Measurements from ENCODE around the gene RNF40. TPM values are rescaled to one million over a fixed set of nuclear protein-coding genes. Genes with fewer than 3 reads are reported as not detected.
"Not testable (repeated sequence)": the region's sequence is repeated elsewhere in the genome, so short reads cannot be mapped to it uniquely, and the experiment has no call there.

Gene RNF40
- total RNA-seq, 1 experiment from 2014 or later: 130 TPM

GRCh38 chr16:30813821-30814189, 51.7 kb downstream of the RNF40 start:
- H3K27me3 Mint-ChIP-seq (ENCODE audit: unreplicated experiment): no peaks in the 10 kb centered on the region
- H3K4me1 Mint-ChIP-seq (ENCODE audit: low read depth, unreplicated experiment): peaks cover 7% of the 10 kb centered on the region
- H3K9me3 Mint-ChIP-seq (ENCODE audit: low read depth, unreplicated experiment): no peaks in the 10 kb centered on the region
- CTCF ChIA-PET: interaction anchor here (0.5 to 2.1 kb wide), 9 partner anchors 9 to 78 kb away, joined by 3 to 12 read pairs (median 3); no protein-coding TSS in a partner anchor
- H3K27ac Mint-ChIP-seq (ENCODE audit: unreplicated experiment): peak overlapping the region; percentile 75
- DNase-seq: no peak
- H3K36me3 Mint-ChIP-seq (ENCODE audit: insufficient read depth, unreplicated experiment): peaks cover 15% of the 10 kb centered on the region
- intact Hi-C loops (cut with micrococcal nuclease; ENCODE audit: unreplicated experiment): no loop called here
- H3K4me3 Mint-ChIP-seq (ENCODE audit: low read depth, unreplicated experiment): peak overlapping the region; percentile 66
- TF ChIP-seq, protein P1, sequence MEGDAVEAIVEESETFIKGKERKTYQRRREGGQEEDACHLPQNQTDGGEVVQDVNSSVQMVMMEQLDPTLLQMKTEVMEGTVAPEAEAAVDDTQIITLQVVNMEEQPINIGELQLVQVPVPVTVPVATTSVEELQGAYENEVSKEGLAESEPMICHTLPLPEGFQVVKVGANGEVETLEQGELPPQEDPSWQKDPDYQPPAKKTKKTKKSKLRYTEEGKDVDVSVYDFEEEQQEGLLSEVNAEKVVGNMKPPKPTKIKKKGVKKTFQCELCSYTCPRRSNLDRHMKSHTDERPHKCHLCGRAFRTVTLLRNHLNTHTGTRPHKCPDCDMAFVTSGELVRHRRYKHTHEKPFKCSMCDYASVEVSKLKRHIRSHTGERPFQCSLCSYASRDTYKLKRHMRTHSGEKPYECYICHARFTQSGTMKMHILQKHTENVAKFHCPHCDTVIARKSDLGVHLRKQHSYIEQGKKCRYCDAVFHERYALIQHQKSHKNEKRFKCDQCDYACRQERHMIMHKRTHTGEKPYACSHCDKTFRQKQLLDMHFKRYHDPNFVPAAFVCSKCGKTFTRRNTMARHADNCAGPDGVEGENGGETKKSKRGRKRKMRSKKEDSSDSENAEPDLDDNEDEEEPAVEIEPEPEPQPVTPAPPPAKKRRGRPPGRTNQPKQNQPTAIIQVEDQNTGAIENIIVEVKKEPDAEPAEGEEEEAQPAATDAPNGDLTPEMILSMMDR (IDR thresholded peaks at IDR 0.05; ENCODE audit: unreplicated experiment): no peak
- TSS peak; percentile 87 for BruUV-seq (replicated peaks)

GRCh38 chr16:30816769-30817168, 54.6 kb downstream of the RNF40 start:
- TF ChIP-seq, protein P1 (IDR thresholded peaks at IDR 0.05; ENCODE audit: unreplicated experiment): no peak
- intact Hi-C loops (cut with micrococcal nuclease; ENCODE audit: unreplicated experiment): no loop called here
- H3K4me1 Mint-ChIP-seq (ENCODE audit: low read depth, unreplicated experiment): peaks cover 7% of the 10 kb centered on the region
- H3K27me3 Mint-ChIP-seq (ENCODE audit: unreplicated experiment): no peaks in the 10 kb centered on the region
- no peak overlapping the region for H3K27ac Mint-ChIP-seq (ENCODE audit: unreplicated experiment)
- no peak overlapping the region for H3K4me3 Mint-ChIP-seq (ENCODE audit: low read depth, unreplicated experiment)
- peaks cover 20% of the 10 kb centered on the region for H3K36me3 Mint-ChIP-seq (ENCODE audit: insufficient read depth, unreplicated experiment)
- CTCF ChIA-PET: interaction anchor here (0.7 kb wide), 2 partner anchors 32 to 97 kb away, joined by 3 read pairs; no protein-coding TSS in a partner anchor
- H3K9me3 Mint-ChIP-seq (ENCODE audit: low read depth, unreplicated experiment): no peaks in the 10 kb centered on the region
- no peak for DNase-seq
- BruUV-seq (replicated peaks): no TSS peak

GRCh38 chr16:30820952-30821421, 58.9 kb downstream of the RNF40 start:
- Mint-ChIP-seq H3K9me3 (ENCODE audit: low read depth, unreplicated experiment) (no peaks in the 10 kb centered on the region), H3K4me3 (ENCODE audit: low read depth, unreplicated experiment) (peak overlapping the region; percentile 61), H3K36me3 (ENCODE audit: insufficient read depth, unreplicated experiment) (peaks cover 5% of the 10 kb centered on the region), H3K27me3 (ENCODE audit: unreplicated experiment) (no peaks in the 10 kb centered on the region), H3K27ac (ENCODE audit: unreplicated experiment) (no peak overlapping the region), H3K4me1 (ENCODE audit: low read depth, unreplicated experiment) (peaks cover 9% of the 10 kb centered on the region)
- CTCF ChIA-PET: interaction anchor here (0.6 to 1.1 kb wide), 2 partner anchors 18 to 171 kb away, joined by 3 to 4 read pairs; no protein-coding TSS in a partner anchor
- intact Hi-C loops (cut with micrococcal nuclease; ENCODE audit: unreplicated experiment): no loop called here
- DNase-seq: no peak
- TF ChIP-seq, protein P1 (IDR thresholded peaks at IDR 0.05; ENCODE audit: unreplicated experiment): no peak
- no TSS peak for BruUV-seq (replicated peaks)

GRCh38 chr16:30821441-30821840, 59.3 kb downstream of the RNF40 start:
- H3K9me3 Mint-ChIP-seq (ENCODE audit: low read depth, unreplicated experiment); H3K36me3 Mint-ChIP-seq (ENCODE audit: insufficient read depth, unreplicated experiment); H3K27me3 Mint-ChIP-seq (ENCODE audit: unreplicated experiment); BruUV-seq (replicated peaks); DNase-seq; H3K4me1 Mint-ChIP-seq (ENCODE audit: low read depth, unreplicated experiment); intact Hi-C loops (cut with micrococcal nuclease; ENCODE audit: unreplicated experiment); H3K27ac Mint-ChIP-seq (ENCODE audit: unreplicated experiment): not testable (repeated sequence)
- H3K4me3 Mint-ChIP-seq (ENCODE audit: low read depth, unreplicated experiment): peak overlapping the region; percentile 61
- CTCF ChIA-PET: interaction anchor here (0.6 to 1.1 kb wide), 2 partner anchors 18 to 171 kb away, joined by 3 to 4 read pairs; no protein-coding TSS in a partner anchor

GRCh38 chr16:30821891-30822290, 59.8 kb downstream of the RNF40 start:
- CTCF ChIA-PET: interaction anchor here (1.1 kb wide), 1 partner anchor 17 kb away, joined by 3 read pairs; no protein-coding TSS in a partner anchor
- no TSS peak for BruUV-seq (replicated peaks)

More at GRCh38 chr16:30821891-30822290, 59.8 kb downstream of the RNF40 start:
- Mint-ChIP-seq H3K4me3 (ENCODE audit: low read depth, unreplicated experiment) (no peak overlapping the region), H3K27ac (ENCODE audit: unreplicated experiment) (no peak overlapping the region), H3K27me3 (ENCODE audit: unreplicated experiment) (peaks cover 8% of the 10 kb centered on the region), H3K4me1 (ENCODE audit: low read depth, unreplicated experiment) (peaks cover 9% of the 10 kb centered on the region), H3K9me3 (ENCODE audit: low read depth, unreplicated experiment) (no peaks in the 10 kb centered on the region), H3K36me3 (ENCODE audit: insufficient read depth, unreplicated experiment) (peaks cover 5% of the 10 kb centered on the region)
- TF ChIP-seq, protein P1 (IDR thresholded peaks at IDR 0.05; ENCODE audit: unreplicated experiment): no peak
- intact Hi-C loops (cut with micrococcal nuclease; ENCODE audit: unreplicated experiment): no loop called here
- no peak for DNase-seq

All from Calu3 (cell line).